T1000 (cell line): ENCODE data around the gene SUN2.
"Not testable (repeated sequence)": the region's sequence is repeated elsewhere in the genome, so short reads cannot be mapped to it uniquely, and the experiment has no call there.

Experiments
- DNase-seq: peaks from one replicate; lab custom pipeline; 2025; ENCODE audit warnings: mixed read lengths; lab: John Stamatoyannopoulos, UW

The SUN2 gene

GRCh38 chr22:38755911-38756532, at the start of gene SUN2:
TSS of gene SUN2 (minus strand) at chr22:38755998. CDS start at chr22:38752628, 3,370 bp downstream.
- DNase-seq: peak; percentile 65

- DNase-seq: not testable (repeated sequence)
These were observed 49.3 kb upstream of the SUN2 start for GRCh38 chr22:38805041-38805593.

GRCh38 chr22:38802671-38803121, 46.9 kb upstream of the SUN2 start:
- peak; percentile 78 for DNase-seq

GRCh38 chr22:38799265-38800002, 43.6 kb upstream of the SUN2 start:
- peak; percentile 35 for DNase-seq

- DNase-seq: no peak
These were observed 42.7 kb upstream of the SUN2 start for GRCh38 chr22:38798496-38798895.

GRCh38 chr22:38796262-38796957, 40.6 kb upstream of the SUN2 start:
- no peak for DNase-seq

GRCh38 chr22:38795569-38795968, 39.8 kb upstream of the SUN2 start:
- no peak for DNase-seq

- DNase-seq: peak; percentile 87
These were observed 38.1 kb upstream of the SUN2 start, which contains the start of gene DNAL4 for GRCh38 chr22:38793721-38794466. TSS of gene DNAL4 (minus strand) at chr22:38794143. CDS start at chr22:38782731, 11,412 bp downstream.

GRCh38 chr22:38793317-38793716, 37.5 kb upstream of the SUN2 start:
- DNase-seq: no peak

- no peak for DNase-seq
These were observed 37.0 kb upstream of the SUN2 start for GRCh38 chr22:38792833-38793232.

- no peak for DNase-seq
These were observed 33.8 kb upstream of the SUN2 start for GRCh38 chr22:38789606-38790005.

- DNase-seq: no peak
These were observed 33.0 kb upstream of the SUN2 start for GRCh38 chr22:38788846-38789245.

GRCh38 chr22:38788021-38788816, 32.4 kb upstream of the SUN2 start:
- peak; percentile 24 for DNase-seq

GRCh38 chr22:38786631-38787030, 30.8 kb upstream of the SUN2 start:
- DNase-seq: no peak

GRCh38 chr22:38784856-38785255, 29.1 kb upstream of the SUN2 start:
- DNase-seq: no peak

- no peak for DNase-seq
These were observed 28.2 kb upstream of the SUN2 start for GRCh38 chr22:38784035-38784434.

GRCh38 chr22:38783095-38783615, 27.4 kb upstream of the SUN2 start:
- no peak for DNase-seq

GRCh38 chr22:38782402-38783094, 26.8 kb upstream of the SUN2 start:
- no peak for DNase-seq

- DNase-seq: no peak
These were observed 25.2 kb upstream of the SUN2 start for GRCh38 chr22:38781033-38781432.

GRCh38 chr22:38777087-38777671, 21.4 kb upstream of the SUN2 start:
- no peak for DNase-seq
